ENCODE results near the gene CRK.

The CRK gene

DNA sequence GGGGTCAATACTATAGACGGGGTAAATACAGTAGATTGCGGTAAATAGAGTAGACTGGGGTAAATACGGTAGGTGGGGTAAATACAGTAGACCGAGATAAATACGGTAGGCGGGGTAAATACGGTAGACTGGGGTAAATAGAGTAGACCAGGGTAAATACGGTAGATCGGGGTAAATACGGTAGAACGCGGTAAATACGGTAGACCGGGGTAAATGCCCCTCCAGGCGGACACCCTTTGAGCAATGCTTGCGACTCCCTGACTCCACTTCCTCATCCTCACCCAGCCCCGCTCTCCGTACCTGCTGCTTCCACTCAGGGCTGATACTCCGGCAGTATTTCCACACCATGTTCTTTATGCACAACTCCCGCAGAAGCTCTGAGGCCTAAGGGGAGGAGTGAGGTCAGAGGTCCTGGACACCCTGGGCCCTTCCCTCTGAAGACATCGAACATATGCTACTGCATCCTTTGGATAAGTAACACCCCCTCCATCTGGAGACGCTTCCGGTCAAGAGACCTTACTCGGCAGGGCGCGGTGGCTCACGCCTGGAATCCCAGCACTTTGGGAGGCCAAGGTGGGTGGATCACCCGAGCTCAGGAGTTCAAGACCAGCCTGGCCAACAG, 13.3 kb upstream of the CRK start:
- Histone ChIP-seq H3K36me3 (ENCODE audit: insufficient read depth, low read length) (no peaks in the 10 kb centered on the region), H4K20me1 (ENCODE audit: insufficient read depth, low read length, poor library complexity, severe bottlenecking) (peaks cover 7% of the 10 kb centered on the region)

GRCh38 chr17:1467898-1468492, 12.0 kb upstream of the CRK start:
- H3K27me3 ChIP-seq (ENCODE audit: insufficient read depth, low read length, poor library complexity, severe bottlenecking): peaks cover 29% of the 10 kb centered on the region
- H3K9me2 ChIP-seq (replicated peaks; ENCODE audit: low read depth, low read length): no peaks in the 10 kb centered on the region
- H2AFZ ChIP-seq (ENCODE audit: low read length): no peak overlapping the region
- H3F3A ChIP-seq (ENCODE audit: low read depth): no peaks in the 10 kb centered on the region
- H3K79me2 ChIP-seq (ENCODE audit: insufficient read depth, low read length): no peaks in the 10 kb centered on the region
- peaks cover 3% of the 10 kb centered on the region for H3K4me1 ChIP-seq (ENCODE audit: insufficient read depth, low read length, poor library complexity, severe bottlenecking)
- no peak overlapping the region for H3K4me2 ChIP-seq (ENCODE audit: low read depth, low read length, poor library complexity, severe bottlenecking)
- H3K36me3 ChIP-seq (ENCODE audit: insufficient read depth, low read length): no peaks in the 10 kb centered on the region
- no peaks in the 10 kb centered on the region for H3K9me3 ChIP-seq (ENCODE audit: insufficient read depth, low read depth, low read length)
- TF ChIP-seq, protein P1, sequence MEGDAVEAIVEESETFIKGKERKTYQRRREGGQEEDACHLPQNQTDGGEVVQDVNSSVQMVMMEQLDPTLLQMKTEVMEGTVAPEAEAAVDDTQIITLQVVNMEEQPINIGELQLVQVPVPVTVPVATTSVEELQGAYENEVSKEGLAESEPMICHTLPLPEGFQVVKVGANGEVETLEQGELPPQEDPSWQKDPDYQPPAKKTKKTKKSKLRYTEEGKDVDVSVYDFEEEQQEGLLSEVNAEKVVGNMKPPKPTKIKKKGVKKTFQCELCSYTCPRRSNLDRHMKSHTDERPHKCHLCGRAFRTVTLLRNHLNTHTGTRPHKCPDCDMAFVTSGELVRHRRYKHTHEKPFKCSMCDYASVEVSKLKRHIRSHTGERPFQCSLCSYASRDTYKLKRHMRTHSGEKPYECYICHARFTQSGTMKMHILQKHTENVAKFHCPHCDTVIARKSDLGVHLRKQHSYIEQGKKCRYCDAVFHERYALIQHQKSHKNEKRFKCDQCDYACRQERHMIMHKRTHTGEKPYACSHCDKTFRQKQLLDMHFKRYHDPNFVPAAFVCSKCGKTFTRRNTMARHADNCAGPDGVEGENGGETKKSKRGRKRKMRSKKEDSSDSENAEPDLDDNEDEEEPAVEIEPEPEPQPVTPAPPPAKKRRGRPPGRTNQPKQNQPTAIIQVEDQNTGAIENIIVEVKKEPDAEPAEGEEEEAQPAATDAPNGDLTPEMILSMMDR (conservative IDR thresholded peaks at IDR 0.05; ENCODE audit: low read length): no peak
- TF ChIP-seq EZH2phosphoT487 (IDR thresholded peaks at IDR 0.05; ENCODE audit: borderline replicate concordance): no peak
- peaks cover 7% of the 10 kb centered on the region for H4K20me1 ChIP-seq (ENCODE audit: insufficient read depth, low read length, poor library complexity, severe bottlenecking)
- H3K4me3 ChIP-seq (ENCODE audit: low read length, poor library complexity, severe bottlenecking): no peak overlapping the region
- no peak overlapping the region for H3K9ac ChIP-seq (ENCODE audit: low read depth, low read length, poor library complexity, severe bottlenecking)

More for the DNA sequence above, 13.3 kb upstream of the CRK start:
- H2AFZ ChIP-seq (ENCODE audit: low read length): no peak overlapping the region
- no peaks in the 10 kb centered on the region for H3K79me2 ChIP-seq (ENCODE audit: insufficient read depth, low read length)
- no peak overlapping the region for H3K4me2 ChIP-seq (ENCODE audit: low read depth, low read length, poor library complexity, severe bottlenecking)
- H3F3A ChIP-seq (ENCODE audit: low read depth): no peaks in the 10 kb centered on the region
- no peaks in the 10 kb centered on the region for H3K4me1 ChIP-seq (ENCODE audit: insufficient read depth, low read length, poor library complexity, severe bottlenecking)
- no peak overlapping the region for H3K9ac ChIP-seq (ENCODE audit: low read depth, low read length, poor library complexity, severe bottlenecking)
- no peaks in the 10 kb centered on the region for H3K9me3 ChIP-seq (ENCODE audit: insufficient read depth, low read depth, low read length)
- no peak overlapping the region for H3K4me3 ChIP-seq (ENCODE audit: low read length, poor library complexity, severe bottlenecking)
- H3K27me3 ChIP-seq (ENCODE audit: insufficient read depth, low read length, poor library complexity, severe bottlenecking): peaks cover 20% of the 10 kb centered on the region
- TF ChIP-seq, protein P1 (conservative IDR thresholded peaks at IDR 0.05; ENCODE audit: low read length): no peak
- no peak for TF ChIP-seq EZH2phosphoT487 (IDR thresholded peaks at IDR 0.05; ENCODE audit: borderline replicate concordance)
- H3K9me2 ChIP-seq (replicated peaks; ENCODE audit: low read depth, low read length): no peaks in the 10 kb centered on the region

GRCh38 chr17:1467258-1467657, 11.2 kb upstream of the CRK start:
- no peak overlapping the region for H3K4me3 ChIP-seq (ENCODE audit: low read length, poor library complexity, severe bottlenecking)
- no peak overlapping the region for H3K9ac ChIP-seq (ENCODE audit: low read depth, low read length, poor library complexity, severe bottlenecking)
- no peak for TF ChIP-seq EZH2phosphoT487 (IDR thresholded peaks at IDR 0.05; ENCODE audit: borderline replicate concordance)
- TF ChIP-seq, protein P1 (conservative IDR thresholded peaks at IDR 0.05; ENCODE audit: low read length): no peak
- H3K9me2 ChIP-seq (replicated peaks; ENCODE audit: low read depth, low read length): no peaks in the 10 kb centered on the region
- H3K79me2 ChIP-seq (ENCODE audit: insufficient read depth, low read length): no peaks in the 10 kb centered on the region
- H3K4me2 ChIP-seq (ENCODE audit: low read depth, low read length, poor library complexity, severe bottlenecking): no peak overlapping the region
- H3F3A ChIP-seq (ENCODE audit: low read depth): no peaks in the 10 kb centered on the region
- no peaks in the 10 kb centered on the region for H3K9me3 ChIP-seq (ENCODE audit: insufficient read depth, low read depth, low read length)
- H3K4me1 ChIP-seq (ENCODE audit: insufficient read depth, low read length, poor library complexity, severe bottlenecking): peaks cover 6% of the 10 kb centered on the region
- H2AFZ ChIP-seq (ENCODE audit: low read length): no peak overlapping the region
- peaks cover 13% of the 10 kb centered on the region for H4K20me1 ChIP-seq (ENCODE audit: insufficient read depth, low read length, poor library complexity, severe bottlenecking)
- H3K27me3 ChIP-seq (ENCODE audit: insufficient read depth, low read length, poor library complexity, severe bottlenecking): peaks cover 32% of the 10 kb centered on the region
- H3K36me3 ChIP-seq (ENCODE audit: insufficient read depth, low read length): no peaks in the 10 kb centered on the region

All from Loucy (cell line).